GM12873 (cell line): ENCODE results near the gene CTNNBL1.

Experiments used
- TF ChIP-seq, protein P1 (sequence below): IDR thresholded peaks from 2 replicates; pipeline ENCODE4 v1.5.1; 2012; ENCODE audit warnings: low read depth, mild to moderate bottlenecking, moderate library complexity, low read length, control low read depth; ENCODE audit not compliant: insufficient read depth; ENCODE audit errors: missing control alignments

CTNNBL1 gene

GRCh38 chr20:37695684-37696342, 2.0 kb downstream of the CTNNBL1 start:
- TF ChIP-seq, protein P1, sequence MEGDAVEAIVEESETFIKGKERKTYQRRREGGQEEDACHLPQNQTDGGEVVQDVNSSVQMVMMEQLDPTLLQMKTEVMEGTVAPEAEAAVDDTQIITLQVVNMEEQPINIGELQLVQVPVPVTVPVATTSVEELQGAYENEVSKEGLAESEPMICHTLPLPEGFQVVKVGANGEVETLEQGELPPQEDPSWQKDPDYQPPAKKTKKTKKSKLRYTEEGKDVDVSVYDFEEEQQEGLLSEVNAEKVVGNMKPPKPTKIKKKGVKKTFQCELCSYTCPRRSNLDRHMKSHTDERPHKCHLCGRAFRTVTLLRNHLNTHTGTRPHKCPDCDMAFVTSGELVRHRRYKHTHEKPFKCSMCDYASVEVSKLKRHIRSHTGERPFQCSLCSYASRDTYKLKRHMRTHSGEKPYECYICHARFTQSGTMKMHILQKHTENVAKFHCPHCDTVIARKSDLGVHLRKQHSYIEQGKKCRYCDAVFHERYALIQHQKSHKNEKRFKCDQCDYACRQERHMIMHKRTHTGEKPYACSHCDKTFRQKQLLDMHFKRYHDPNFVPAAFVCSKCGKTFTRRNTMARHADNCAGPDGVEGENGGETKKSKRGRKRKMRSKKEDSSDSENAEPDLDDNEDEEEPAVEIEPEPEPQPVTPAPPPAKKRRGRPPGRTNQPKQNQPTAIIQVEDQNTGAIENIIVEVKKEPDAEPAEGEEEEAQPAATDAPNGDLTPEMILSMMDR = no peak

GRCh38 chr20:37697314-37697713, 3.5 kb downstream of the CTNNBL1 start:
- TF ChIP-seq, protein P1 = no peak

GRCh38 chr20:37699202-37699601, 5.4 kb downstream of the CTNNBL1 start:
- TF ChIP-seq, protein P1 = no peak

- TF ChIP-seq, protein P1 = no peak
Measured at GRCh38 chr20:37700301-37700700, 6.5 kb downstream of the CTNNBL1 start.

- TF ChIP-seq, protein P1 = no peak
Measured at GRCh38 chr20:37702403-37703034, 8.7 kb downstream of the CTNNBL1 start.

- TF ChIP-seq, protein P1 = no peak
Measured at GRCh38 chr20:37703035-37703845, 9.4 kb downstream of the CTNNBL1 start.

- TF ChIP-seq, protein P1 = no peak
Measured at GRCh38 chr20:37704955-37705354, 11.1 kb downstream of the CTNNBL1 start.
